KMS-11 (cell line): ENCODE measurements around the gene RCAN2.

ENCODE experiments used
- H2AFZ ChIP-seq: fragments of 200-600 bp; sonication (generic); 2 replicates; pipeline ENCODE4 v1.6.1; 2016; ENCODE audit warnings: antibody characterized with exemption, mixed run types, low read depth
- H3K27ac ChIP-seq: fragments of 200-600 bp; sonication (generic); 2 replicates; pipeline ENCODE4 v1.6.1; 2016; ENCODE audit warnings: mild to moderate bottlenecking, mixed run types
- H3K27me3 ChIP-seq: fragments of 200-600 bp; sonication (generic); 2 replicates; pipeline ENCODE4 v1.6.1; 2017; ENCODE audit warnings: mild to moderate bottlenecking, low read depth, mixed run types, moderate library complexity; ENCODE audit not compliant: insufficient read depth
- H3K36me3 ChIP-seq: fragments of 200-600 bp; sonication (generic); 2 replicates; pipeline ENCODE4 v1.6.1; 2017; ENCODE audit warnings: mild to moderate bottlenecking, mixed run types; ENCODE audit not compliant: insufficient read depth
- H3K4me1 ChIP-seq: fragments of 200-600 bp; sonication (generic); 2 replicates; pipeline ENCODE4 v1.6.1; 2016; ENCODE audit warnings: mild to moderate bottlenecking, low read depth, mixed run types; ENCODE audit not compliant: poor library complexity, severe bottlenecking
- H3K4me2 ChIP-seq: fragments of 200-600 bp; sonication (generic); 2 replicates; pipeline ENCODE4 v1.7.0; 2016; ENCODE audit warnings: mild to moderate bottlenecking, mixed run types
- H3K4me3 ChIP-seq: fragments of 200-600 bp; sonication (generic); IDR thresholded peaks from 2 replicates; pipeline ENCODE4 v1.6.1; 2017; ENCODE audit warnings: low read depth, low read length, mixed read lengths; ENCODE audit not compliant: insufficient read depth
- H3K79me2 ChIP-seq: fragments of 200-600 bp; sonication (generic); 2 replicates; pipeline ENCODE4 v1.6.1; 2016; ENCODE audit warnings: low read depth, mixed run types; ENCODE audit not compliant: insufficient read depth
- H3K9ac ChIP-seq: fragments of 200-600 bp; sonication (generic); 2 replicates; pipeline ENCODE4 v1.6.1; 2016; ENCODE audit warnings: mild to moderate bottlenecking, mixed run types
- H4K20me1 ChIP-seq: fragments of 200-600 bp; sonication (generic); 2 replicates; pipeline ENCODE4 v1.6.1; 2016; ENCODE audit warnings: mild to moderate bottlenecking, mixed run types; ENCODE audit not compliant: insufficient read depth
- CTCF ChIP-seq: fragments of 200-600 bp; sonication (generic); conservative IDR thresholded peaks from 2 replicates; pipeline ENCODE4 v1.6.1; 2017; ENCODE audit warnings: low read depth, mild to moderate bottlenecking, antibody characterized with exemption, low read length, moderate library complexity, mixed read lengths

Gene RCAN2

GRCh38 chr6:46218457-46218856, 272.8 kb downstream of the RCAN2 start:
- Histone ChIP-seq H3K4me3 (no peak overlapping the region), H3K9ac (no peak overlapping the region), H3K27ac (no peak overlapping the region), H3K79me2 (no peaks in the 10 kb centered on the region), H3K27me3 (no peaks in the 10 kb centered on the region), H3K36me3 (no peaks in the 10 kb centered on the region), H3K4me1 (no peaks in the 10 kb centered on the region), H2AFZ (no peak overlapping the region), H4K20me1 (no peaks in the 10 kb centered on the region), H3K4me2 (no peak overlapping the region)
- TF ChIP-seq CTCF = no peak

- Histone ChIP-seq H3K4me3 (no peak overlapping the region), H3K27ac (no peak overlapping the region), H3K4me1 (no peaks in the 10 kb centered on the region), H3K27me3 (no peaks in the 10 kb centered on the region), H2AFZ (no peak overlapping the region), H3K9ac (no peak overlapping the region), H3K36me3 (no peaks in the 10 kb centered on the region), H3K4me2 (no peak overlapping the region), H3K79me2 (no peaks in the 10 kb centered on the region), H4K20me1 (no peaks in the 10 kb centered on the region)
- TF ChIP-seq CTCF = no peak
Measured at GRCh38 chr6:46217671-46218131, 273.5 kb downstream of the RCAN2 start.

- Histone ChIP-seq H3K4me2 (no peak overlapping the region), H3K36me3 (no peaks in the 10 kb centered on the region), H3K79me2 (no peaks in the 10 kb centered on the region), H3K27ac (no peak overlapping the region), H3K9ac (no peak overlapping the region), H4K20me1 (no peaks in the 10 kb centered on the region), H3K4me3 (no peak overlapping the region), H2AFZ (no peak overlapping the region), H3K4me1 (no peaks in the 10 kb centered on the region), H3K27me3 (no peaks in the 10 kb centered on the region)
- no peak for TF ChIP-seq CTCF
Measured at GRCh38 chr6:46216879-46217278, 274.4 kb downstream of the RCAN2 start.

- H3K4me2 ChIP-seq = no peak overlapping the region
- no peak overlapping the region for H3K9ac ChIP-seq
- no peaks in the 10 kb centered on the region for H3K4me1 ChIP-seq
- no peaks in the 10 kb centered on the region for H3K79me2 ChIP-seq
- no peaks in the 10 kb centered on the region for H4K20me1 ChIP-seq
- H3K4me3 ChIP-seq = no peak overlapping the region
- no peaks in the 10 kb centered on the region for H3K36me3 ChIP-seq
- no peak overlapping the region for H3K27ac ChIP-seq
- no peak for TF ChIP-seq CTCF
- H3K27me3 ChIP-seq = no peaks in the 10 kb centered on the region
- H2AFZ ChIP-seq = no peak overlapping the region
Measured at GRCh38 chr6:46215777-46216176, 275.5 kb downstream of the RCAN2 start.

GRCh38 chr6:46215213-46215612, 276.0 kb downstream of the RCAN2 start:
- Histone ChIP-seq H3K79me2 (no peaks in the 10 kb centered on the region), H3K9ac (no peak overlapping the region), H3K4me3 (no peak overlapping the region), H3K4me2 (no peak overlapping the region), H2AFZ (no peak overlapping the region), H3K36me3 (no peaks in the 10 kb centered on the region), H3K4me1 (no peaks in the 10 kb centered on the region), H4K20me1 (no peaks in the 10 kb centered on the region), H3K27me3 (no peaks in the 10 kb centered on the region), H3K27ac (no peak overlapping the region)
- no peak for TF ChIP-seq CTCF
